Hepatocyte (in vitro differentiated cells): ENCODE data around the gene KRTAP22-2.

ENCODE experiments used
- CTCF ChIP-seq: fragments of 200-600 bp; sonication (generic); IDR thresholded peaks from 2 replicates; pipeline ENCODE4 v1.5.1; 2016; ENCODE audit warnings: antibody characterized with exemption, mild to moderate bottlenecking; ENCODE audit not compliant: poor library complexity
- EZH2 ChIP-seq: fragments of 200-600 bp; sonication (generic); IDR thresholded peaks from 2 replicates; pipeline ENCODE4 v1.6.1; 2016; ENCODE audit warnings: antibody characterized with exemption, mild to moderate bottlenecking, borderline replicate concordance
- EZH2phosphoT487 ChIP-seq: fragments of 200-600 bp; sonication (generic); IDR thresholded peaks from one replicate; pipeline ENCODE4 v1.6.1; 2018; ENCODE audit warnings: antibody characterized with exemption, mild to moderate bottlenecking, low read depth, moderate library complexity; ENCODE audit not compliant: unreplicated experiment, severe bottlenecking

DNA sequence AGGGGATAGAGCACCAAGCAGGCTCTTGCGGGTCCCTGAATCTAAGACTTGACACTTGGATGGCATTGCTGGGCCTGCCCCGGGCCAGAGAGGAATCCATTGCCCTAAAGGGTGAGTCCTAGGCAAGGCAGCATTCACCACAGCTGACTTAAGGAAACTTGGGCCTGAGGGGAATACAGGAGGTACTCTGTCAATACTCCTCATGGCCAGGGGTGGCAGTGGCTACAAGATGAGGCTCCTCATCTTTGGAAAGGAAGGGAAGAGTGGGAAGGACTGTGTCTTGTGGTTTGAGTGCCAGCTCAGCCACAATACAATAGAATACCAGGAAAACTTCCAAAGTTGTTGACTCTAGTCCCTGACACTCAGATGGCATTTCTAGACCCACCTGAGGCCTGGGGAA lies 15.8 kb upstream of the KRTAP22-2 start:
- TF ChIP-seq CTCF (no peak), EZH2phosphoT487 (no peak), EZH2 (no peak)
